Measurements from ENCODE around the gene PLEKHG4B.

GRCh38 chr5:163338-163620, 71.3 kb downstream of the PLEKHG4B start:
- no peak for TF ChIP-seq CTCF (optimal IDR thresholded peaks at IDR 0.05 in 1 of 3, IDR thresholded peaks at IDR 0.05 in 1 of 3, conservative IDR thresholded peaks at IDR 0.05 in 1 of 3; ENCODE audit: extremely low read depth in 1 of 3, insufficient read depth in 2 of 3, low read length in 3 of 3)
- no peak for TF ChIP-seq EZH2 (IDR thresholded peaks at IDR 0.05; ENCODE audit: low read length)

Measured in keratinocyte (primary cell).